Keratinocyte (primary cell): ENCODE results near the gene NUDT7. TPM values are rescaled to one million over a fixed set of nuclear protein-coding genes. Genes with fewer than 3 reads are reported as not detected.

Experiments
- DNase-seq: peaks from one replicate; pipeline ENCODE4 v3.0.0-alpha.2; 2011; ENCODE audit warnings: low read depth, missing footprints, low spot score
- FAIRE-seq: peaks from 2 replicates; lab custom pipeline; 2011; peaks lifted over from hg19 to GRCh38; lab: Jason Lieb, UNC
- H2AFZ ChIP-seq: 2 replicates; pipeline ENCODE4 v1.6.0; 2012; ENCODE audit warnings: low read length, control low read depth, inconsistent platforms; ENCODE audit not compliant: control insufficient read depth
- H3K27ac ChIP-seq: 2 replicates; pipeline ENCODE4 v1.5.1; 2011; ENCODE audit warnings: low read length; ENCODE audit not compliant: control insufficient read depth, insufficient read depth
- H3K27me3 ChIP-seq: 3 replicates; pipeline ENCODE4 v1.6.0; 2011; ENCODE audit warnings: low read length; ENCODE audit not compliant: control insufficient read depth, insufficient read depth; ENCODE audit errors: extremely low read depth
- H3K36me3 ChIP-seq, 2 experiments: 2 replicates in 1 of 2; 3 replicates in 1 of 2; pipeline ENCODE4 v1.5.1; 2011; ENCODE audit warnings: low read length in 2 of 2, mild to moderate bottlenecking in 1 of 2; ENCODE audit not compliant: control insufficient read depth in 2 of 2, insufficient read depth in 2 of 2; ENCODE audit errors: extremely low read depth in 1 of 2
- H3K4me1 ChIP-seq: 3 replicates; pipeline ENCODE4 v1.5.1; 2011; ENCODE audit warnings: low read length; ENCODE audit not compliant: control insufficient read depth, insufficient read depth; ENCODE audit errors: extremely low read depth
- H3K4me2 ChIP-seq: 3 replicates; pipeline ENCODE4 v1.6.0; 2011; ENCODE audit warnings: low read depth, low read length; ENCODE audit not compliant: control insufficient read depth, insufficient read depth; ENCODE audit errors: extremely low read depth
- H3K4me3 ChIP-seq, 3 experiments: fragments of 200-600 bp in 1 of 3; sonication (generic) in 1 of 3; 2 replicates in 2 of 3; 3 replicates in 1 of 3; pipeline ENCODE4 v1.5.1; 2011 to 2016; ENCODE audit warnings: low read length in 3 of 3, mild to moderate bottlenecking in 3 of 3, control low read depth in 2 of 3, inconsistent platforms in 1 of 3, low read depth in 1 of 3, mixed read lengths in 1 of 3, mixed run types in 1 of 3, moderate library complexity in 1 of 3; ENCODE audit not compliant: control insufficient read depth in 2 of 3, insufficient read depth in 2 of 3; ENCODE audit errors: extremely low read depth in 1 of 3
- H3K79me2 ChIP-seq: 2 replicates; pipeline ENCODE4 v1.6.0; 2012; ENCODE audit warnings: low read length; ENCODE audit not compliant: control insufficient read depth, insufficient read depth
- H3K9ac ChIP-seq: 3 replicates; pipeline ENCODE4 v1.6.0; 2011; ENCODE audit warnings: low read length; ENCODE audit not compliant: control insufficient read depth, insufficient read depth; ENCODE audit errors: extremely low read depth
- H3K9me1 ChIP-seq: 3 replicates; pipeline ENCODE4 v1.6.0; 2011; ENCODE audit warnings: low read length; ENCODE audit not compliant: control insufficient read depth, insufficient read depth; ENCODE audit errors: extremely low read depth
- H3K9me3 ChIP-seq: 2 replicates; pipeline ENCODE4 v1.5.1; 2012; ENCODE audit warnings: low read depth, low read length; ENCODE audit not compliant: control insufficient read depth
- H4K20me1 ChIP-seq: 3 replicates; pipeline ENCODE4 v1.6.0; 2011; ENCODE audit warnings: low read length; ENCODE audit not compliant: control insufficient read depth, insufficient read depth; ENCODE audit errors: extremely low read depth
- CTCF ChIP-seq, 3 experiments: IDR thresholded peaks in 1 of 3; conservative IDR thresholded peaks in 1 of 3; optimal IDR thresholded peaks in 1 of 3; 2 replicates in 2 of 3; 3 replicates in 1 of 3; pipeline versions ENCODE3 to v1.5.1; 2011; ENCODE audit warnings: low read length in 3 of 3, mild to moderate bottlenecking in 3 of 3, moderate library complexity in 2 of 3, control low read depth in 1 of 3, inconsistent platforms in 1 of 3; ENCODE audit not compliant: insufficient read depth in 2 of 3; ENCODE audit errors: extremely low read depth in 1 of 3
- EZH2 ChIP-seq: IDR thresholded peaks from one replicate; pipeline ENCODE4 v1.6.1; 2012; ENCODE audit warnings: inconsistent platforms, mild to moderate bottlenecking, low read length, moderate library complexity
- dilution Hi-C: fragments of 300-500 bp; cut with MboI; formaldehyde crosslinking; loops from one replicate; pipeline ENCODE4 v1.7.0; 2020; ENCODE audit warnings: low sequenced_read_pairs; ENCODE audit not compliant: extremely low pct_ligation_motif_present
- polyA plus RNA-seq, 5 experiments: library from polyadenylated mRNA; depleted of rRNA in 3 of 5; stranded (reverse) in 3 of 5; stranded (forward) in 1 of 5; unstranded in 1 of 5; fragments of >200 nt; gene quantifications; 1 replicate in 1 of 5; 2 replicates in 3 of 5; 3 replicates in 1 of 5; pipeline versions ENCODE4 v1.2.1 to v1.2.3, GENCODE V29; 2011 to 2012; ENCODE audit warnings: missing spikeins in 2 of 5, low read depth in 1 of 5, low replicate concordance in 1 of 5

The NUDT7 gene
- polyA plus RNA-seq, 1 donor (not counting 4 experiments of a cell fraction or from before 2014, with no cell fraction given), result 14.6 TPM

- TF ChIP-seq EZH2 (no peak), CTCF (optimal IDR thresholded peaks at IDR 0.05 in 1 of 3, IDR thresholded peaks at IDR 0.05 in 1 of 3, conservative IDR thresholded peaks at IDR 0.05 in 1 of 3; ENCODE audit: extremely low read depth in 1 of 3, insufficient read depth in 2 of 3, low read length in 3 of 3) (no peak)
- Histone ChIP-seq H3K9ac (no peak overlapping the region), H3K4me1 (no peaks in the 10 kb centered on the region), H3K27me3 (no peaks in the 10 kb centered on the region), H3K4me2 (no peak overlapping the region), H3K79me2 (no peaks in the 10 kb centered on the region), H3K27ac (no peak overlapping the region), H3K36me3 (no peaks in the 10 kb centered on the region), H3K4me3 (no peak overlapping the region), H2AFZ (no peak overlapping the region), H3K9me1 (no peaks in the 10 kb centered on the region), H3K9me3 (no peaks in the 10 kb centered on the region), H4K20me1 (no peaks in the 10 kb centered on the region)
- DNase-seq (no peak), FAIRE-seq (no peak)
- dilution Hi-C loops, result no loop called here
Measured at GRCh38 chr16:77686385-77686784, 35.9 kb upstream of the NUDT7 start.

GRCh38 chr16:77689971-77690370 is 32.3 kb upstream of the NUDT7 start:
- no peak overlapping the region for H3K9ac ChIP-seq
- H3K79me2 ChIP-seq, result no peaks in the 10 kb centered on the region
- H2AFZ ChIP-seq, result no peak overlapping the region
- H3K36me3 ChIP-seq, result no peaks in the 10 kb centered on the region
- H3K4me1 ChIP-seq, result no peaks in the 10 kb centered on the region
- no peak overlapping the region for H3K4me3 ChIP-seq
- FAIRE-seq, result no peak
- H3K27me3 ChIP-seq, result no peaks in the 10 kb centered on the region
- TF ChIP-seq EZH2, result no peak
- no peak for TF ChIP-seq CTCF (optimal IDR thresholded peaks at IDR 0.05 in 1 of 3, IDR thresholded peaks at IDR 0.05 in 1 of 3, conservative IDR thresholded peaks at IDR 0.05 in 1 of 3; ENCODE audit: extremely low read depth in 1 of 3, insufficient read depth in 2 of 3, low read length in 3 of 3)
- DNase-seq, result no peak
- no peaks in the 10 kb centered on the region for H4K20me1 ChIP-seq
- no peak overlapping the region for H3K27ac ChIP-seq
- dilution Hi-C loops, result no loop called here
- no peaks in the 10 kb centered on the region for H3K9me1 ChIP-seq
- no peaks in the 10 kb centered on the region for H3K9me3 ChIP-seq
- H3K4me2 ChIP-seq, result no peak overlapping the region
